Gastrocnemius medialis (tissue), 4 donors: ENCODE measurements around the gene NAALADL1.

Experiments used
- CTCF ChIP-seq, 5 experiments: fragments of 450-650 bp in 3 of 5; fragments of 200-600 bp in 2 of 5; sonication (generic) in 2 of 5; IDR thresholded peaks in 4 of 5; conservative IDR thresholded peaks in 1 of 5; 1 replicate in 4 of 5; 2 replicates in 1 of 5; pipeline ENCODE4 v1.5.1; 2016 to 2019; ENCODE audit warnings: antibody characterized with exemption in 5 of 5, mild to moderate bottlenecking in 3 of 5, moderate library complexity in 3 of 5
- POLR2A ChIP-seq, 2 donors: fragments of 450-650 bp; IDR thresholded peaks; one replicate each; pipeline ENCODE4 v1.6.1; 2017; ENCODE audit warnings: antibody characterized with exemption in 2 of 2, mild to moderate bottlenecking in 2 of 2, moderate library complexity in 2 of 2

- no peak for TF ChIP-seq CTCF (IDR thresholded peaks at IDR 0.05 in 4 of 5, conservative IDR thresholded peaks at IDR 0.05 in 1 of 5)
- TF ChIP-seq POLR2A (IDR thresholded peaks at IDR 0.05): no peak
Observed at GRCh38 chr11:65043881-65044501, 14.4 kb downstream of the NAALADL1 start.
